Osteocyte (in vitro differentiated cells): ENCODE measurements around the gene CCDC88C. TPM values are rescaled to one million over a fixed set of nuclear protein-coding genes. Genes with fewer than 3 reads are reported as not detected.

Experiments used
- DNase-seq: peaks from one replicate; pipeline ENCODE4 v3.0.0; 2021; ENCODE audit warnings: mixed read lengths; ENCODE audit not compliant: unreplicated experiment; ENCODE audit errors: extremely low spot score
- H3K27ac Mint-ChIP-seq: one replicate; pipeline ENCODE4 v1.8.0; 2021; ENCODE audit warnings: mild to moderate bottlenecking, mixed read lengths; ENCODE audit not compliant: unreplicated experiment
- H3K27me3 Mint-ChIP-seq: one replicate; pipeline ENCODE4 v1.8.0; 2021; ENCODE audit warnings: mixed read lengths; ENCODE audit not compliant: unreplicated experiment
- H3K36me3 Mint-ChIP-seq: one replicate; pipeline ENCODE4 v1.8.0; 2021; ENCODE audit warnings: mixed read lengths; ENCODE audit not compliant: unreplicated experiment
- H3K4me1 Mint-ChIP-seq: one replicate; pipeline ENCODE4 v1.8.0; 2021; ENCODE audit warnings: mixed read lengths; ENCODE audit not compliant: unreplicated experiment
- H3K4me3 Mint-ChIP-seq: one replicate; pipeline ENCODE4 v1.8.0; 2021; ENCODE audit warnings: mild to moderate bottlenecking, moderate library complexity, mixed read lengths; ENCODE audit not compliant: unreplicated experiment
- H3K9me3 Mint-ChIP-seq: one replicate; pipeline ENCODE4 v1.8.0; 2021; ENCODE audit warnings: mixed read lengths; ENCODE audit not compliant: unreplicated experiment
- total RNA-seq: library from RNA; stranded (reverse); gene quantifications from 2 replicates; pipeline ENCODE4 v1.2.1, GENCODE V29; 2021
- TF ChIP-seq, protein P1 (sequence below): fragments of 200-600 bp; sonication (generic); IDR thresholded peaks from 2 replicates; pipeline ENCODE4 v1.5.0; 2021; ENCODE audit warnings: antibody characterized with exemption, mild to moderate bottlenecking, moderate library complexity

The CCDC88C gene
- total RNA-seq, 1 donor from 2014 or later = 1.4 TPM

DNA sequence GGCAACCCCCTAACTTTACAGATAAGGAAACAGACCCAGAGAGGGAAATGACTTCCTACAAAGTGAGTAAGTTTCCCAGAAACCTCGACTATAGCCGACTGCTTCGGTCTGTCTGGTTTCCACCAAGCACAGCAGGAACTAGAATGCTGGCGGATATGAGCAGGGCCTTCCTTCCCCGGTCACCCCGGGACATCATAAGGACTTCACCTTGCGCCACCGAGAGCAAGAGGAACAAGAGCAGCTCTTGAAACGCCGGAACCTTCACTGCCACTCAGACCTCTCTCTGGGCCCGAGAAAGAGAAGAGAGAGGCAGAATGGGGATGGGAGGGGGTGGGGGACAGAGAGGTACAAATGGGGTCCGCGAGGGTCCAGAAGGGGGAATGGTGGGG is 143.7 kb downstream of the CCDC88C start:
- Mint-ChIP-seq H3K4me3 (no peak overlapping the region), H3K4me1 (peaks cover 3% of the 10 kb centered on the region), H3K36me3 (no peaks in the 10 kb centered on the region), H3K27me3 (no peaks in the 10 kb centered on the region), H3K9me3 (no peaks in the 10 kb centered on the region), H3K27ac (no peak overlapping the region)
- TF ChIP-seq, protein P1, sequence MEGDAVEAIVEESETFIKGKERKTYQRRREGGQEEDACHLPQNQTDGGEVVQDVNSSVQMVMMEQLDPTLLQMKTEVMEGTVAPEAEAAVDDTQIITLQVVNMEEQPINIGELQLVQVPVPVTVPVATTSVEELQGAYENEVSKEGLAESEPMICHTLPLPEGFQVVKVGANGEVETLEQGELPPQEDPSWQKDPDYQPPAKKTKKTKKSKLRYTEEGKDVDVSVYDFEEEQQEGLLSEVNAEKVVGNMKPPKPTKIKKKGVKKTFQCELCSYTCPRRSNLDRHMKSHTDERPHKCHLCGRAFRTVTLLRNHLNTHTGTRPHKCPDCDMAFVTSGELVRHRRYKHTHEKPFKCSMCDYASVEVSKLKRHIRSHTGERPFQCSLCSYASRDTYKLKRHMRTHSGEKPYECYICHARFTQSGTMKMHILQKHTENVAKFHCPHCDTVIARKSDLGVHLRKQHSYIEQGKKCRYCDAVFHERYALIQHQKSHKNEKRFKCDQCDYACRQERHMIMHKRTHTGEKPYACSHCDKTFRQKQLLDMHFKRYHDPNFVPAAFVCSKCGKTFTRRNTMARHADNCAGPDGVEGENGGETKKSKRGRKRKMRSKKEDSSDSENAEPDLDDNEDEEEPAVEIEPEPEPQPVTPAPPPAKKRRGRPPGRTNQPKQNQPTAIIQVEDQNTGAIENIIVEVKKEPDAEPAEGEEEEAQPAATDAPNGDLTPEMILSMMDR = no peak
- no peak for DNase-seq

DNA sequence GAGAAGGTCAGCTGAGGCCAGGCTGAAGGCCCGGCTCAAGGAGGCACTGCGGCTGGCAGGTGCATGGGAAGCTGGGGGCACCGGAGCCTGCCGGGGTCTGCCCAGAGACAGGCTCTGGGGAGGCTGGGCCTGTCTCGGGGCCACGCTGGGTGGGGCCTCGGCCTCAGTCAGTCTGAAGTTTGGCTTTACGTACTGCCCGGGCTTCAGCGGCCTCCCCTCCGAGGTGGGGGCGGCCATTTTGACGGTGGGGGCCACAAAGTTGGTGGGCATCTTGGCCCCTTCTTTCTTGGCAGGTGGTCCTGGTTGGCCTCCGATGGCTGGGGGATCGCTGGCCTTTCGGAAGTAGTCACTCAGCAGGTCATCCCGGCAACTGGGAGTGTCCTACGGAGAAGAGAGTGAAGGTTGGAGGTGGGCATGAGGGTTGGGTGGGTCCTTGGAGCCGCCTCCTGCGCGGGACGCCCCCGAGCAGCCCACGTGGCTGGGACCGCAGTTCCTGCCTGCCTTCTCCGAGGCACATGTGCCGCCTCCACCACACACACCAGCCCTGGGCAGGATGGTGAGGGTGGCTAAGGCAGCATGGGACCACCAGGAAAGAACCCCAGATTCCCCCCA is 144.2 kb downstream of the CCDC88C start:
- Mint-ChIP-seq H3K27me3 (no peaks in the 10 kb centered on the region), H3K36me3 (no peaks in the 10 kb centered on the region), H3K27ac (no peak overlapping the region), H3K9me3 (no peaks in the 10 kb centered on the region), H3K4me1 (peaks cover 3% of the 10 kb centered on the region), H3K4me3 (no peak overlapping the region)
- no peak for DNase-seq
- TF ChIP-seq, protein P1 = no peak

DNA sequence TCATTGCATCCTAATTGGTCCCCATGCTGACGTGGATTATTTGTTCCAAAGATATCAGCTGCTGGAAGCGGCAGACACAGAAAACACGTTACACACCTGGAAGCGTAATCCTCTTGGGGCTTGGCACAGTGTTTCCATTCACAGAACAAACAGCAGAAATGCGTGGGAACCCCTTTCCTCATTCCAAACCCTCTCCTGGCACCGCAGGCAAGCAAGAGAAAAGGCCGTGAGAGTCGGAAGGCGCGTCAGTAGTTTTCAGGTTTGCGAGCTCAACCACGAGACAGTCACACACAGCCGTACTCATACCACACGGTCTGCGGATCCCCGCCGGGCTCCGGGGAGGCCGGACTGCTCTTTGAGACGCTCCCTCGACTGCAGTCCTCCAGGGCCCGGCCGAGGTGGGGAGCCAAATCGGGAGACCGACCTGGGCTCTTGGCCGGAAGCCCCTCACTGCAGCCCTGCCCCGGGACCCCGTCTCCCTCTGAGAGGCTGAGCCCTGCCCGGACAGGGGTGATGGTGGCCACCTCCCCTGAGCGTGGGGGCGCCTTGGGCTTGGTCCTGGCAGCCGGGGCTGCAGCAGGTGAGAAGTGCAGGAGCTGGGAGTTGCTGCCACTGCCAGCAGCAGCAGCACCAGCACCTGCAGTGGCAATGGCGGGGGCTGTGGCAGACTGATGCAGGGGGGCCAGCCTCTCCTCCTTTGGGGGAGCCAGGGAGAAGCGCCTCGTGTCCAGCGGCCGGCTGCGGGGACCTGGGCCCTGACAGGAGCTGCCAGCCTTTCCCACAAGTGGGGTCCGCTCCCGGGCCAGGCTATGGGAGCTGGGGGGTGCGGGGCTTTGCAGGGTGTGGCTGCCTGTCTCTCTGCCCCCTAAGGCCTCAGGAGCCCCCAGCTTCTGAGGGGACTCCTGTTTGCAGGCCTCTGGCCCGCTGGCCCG is 145.0 kb downstream of the CCDC88C start:
- Mint-ChIP-seq H3K4me3 (no peak overlapping the region), H3K27ac (no peak overlapping the region), H3K9me3 (no peaks in the 10 kb centered on the region), H3K36me3 (no peaks in the 10 kb centered on the region), H3K4me1 (peaks cover 3% of the 10 kb centered on the region), H3K27me3 (no peaks in the 10 kb centered on the region)
- DNase-seq = no peak
- TF ChIP-seq, protein P1 = no peak

GRCh38 chr14:91271639-91272038 is 146.0 kb downstream of the CCDC88C start:
- Mint-ChIP-seq H3K36me3 (no peaks in the 10 kb centered on the region), H3K9me3 (no peaks in the 10 kb centered on the region), H3K27me3 (no peaks in the 10 kb centered on the region), H3K4me1 (peaks cover 3% of the 10 kb centered on the region), H3K27ac (no peak overlapping the region), H3K4me3 (no peak overlapping the region)
- TF ChIP-seq, protein P1 = no peak
- DNase-seq = no peak

DNA sequence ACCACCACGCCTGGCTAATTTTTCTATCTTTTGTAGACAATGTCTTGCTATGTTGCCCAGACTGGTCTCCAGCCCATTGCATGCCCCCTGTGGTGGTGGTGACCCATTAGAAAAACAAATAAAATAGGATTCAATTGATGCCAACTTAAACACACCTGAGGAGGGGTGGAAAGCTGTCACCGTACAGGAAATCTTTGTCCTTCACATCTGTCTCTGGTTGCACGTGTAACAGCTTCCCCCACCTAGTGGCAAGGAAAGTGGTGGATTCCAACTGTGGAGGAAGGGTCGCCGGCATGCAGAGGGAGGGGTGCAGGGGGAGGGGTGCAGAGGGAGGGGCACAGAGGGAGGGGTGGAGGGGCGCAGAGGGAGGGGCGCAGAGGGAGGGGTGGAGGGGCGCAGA is 147.0 kb downstream of the CCDC88C start:
- Mint-ChIP-seq H3K36me3 (no peaks in the 10 kb centered on the region), H3K4me3 (no peak overlapping the region), H3K27ac (no peak overlapping the region), H3K9me3 (no peaks in the 10 kb centered on the region), H3K27me3 (peaks cover 3% of the 10 kb centered on the region), H3K4me1 (peaks cover 3% of the 10 kb centered on the region)
- DNase-seq = no peak
- TF ChIP-seq, protein P1 = no peak
